Measurements from ENCODE around the gene PCDH9.

PCDH9 gene

DNA sequence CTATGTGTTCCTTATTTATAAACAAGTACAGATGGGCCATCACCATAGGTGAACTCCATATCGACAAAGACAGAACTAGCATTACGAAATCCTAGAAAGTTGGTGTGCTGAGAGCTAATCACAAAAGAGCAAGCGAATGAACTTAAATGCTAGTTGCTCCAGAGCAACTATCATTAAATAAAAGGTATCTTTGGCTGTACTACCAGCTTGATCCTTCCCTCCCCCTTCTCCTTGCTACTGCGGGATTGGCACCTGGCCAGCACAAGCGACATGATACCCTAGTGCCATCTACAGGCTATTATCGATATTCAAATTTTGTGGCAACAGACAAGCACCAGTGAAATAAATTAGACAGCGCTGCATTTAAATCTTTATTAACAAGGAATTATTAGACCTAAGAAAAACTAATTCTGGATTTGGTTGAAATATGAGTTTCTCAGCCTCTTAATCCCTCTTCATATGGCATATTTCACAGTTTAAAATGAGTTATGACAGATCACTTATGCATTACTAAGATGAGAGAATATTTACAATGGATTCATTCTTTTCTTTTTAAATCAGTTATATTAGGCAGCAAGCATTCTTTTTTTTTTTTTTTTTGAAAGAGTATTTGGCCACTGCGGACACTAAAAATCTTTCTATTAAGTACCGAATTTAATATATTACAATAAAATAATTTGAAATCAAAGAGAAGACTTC is 5.8 kb downstream of the PCDH9 start:
- DNase-seq: no peak

DNA sequence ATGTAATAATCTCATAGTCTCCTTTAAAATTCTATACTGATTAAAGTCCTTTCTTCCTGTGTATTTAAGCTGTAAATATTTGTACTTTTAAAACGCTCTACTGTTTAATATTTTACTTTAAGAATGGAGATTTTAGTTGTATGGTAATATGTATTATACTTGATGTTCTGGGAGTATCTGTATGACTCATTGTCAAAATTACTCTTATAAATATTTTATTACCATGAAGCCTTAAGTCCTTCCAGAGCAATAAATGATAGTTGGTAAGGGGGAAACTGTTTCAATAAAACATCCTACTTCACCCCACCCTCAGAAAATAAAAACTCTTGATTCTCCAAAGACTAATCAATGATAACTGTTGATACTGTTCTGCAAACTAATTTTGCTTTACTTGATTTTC is 6.4 kb downstream of the PCDH9 start:
- no peak for DNase-seq

DNA sequence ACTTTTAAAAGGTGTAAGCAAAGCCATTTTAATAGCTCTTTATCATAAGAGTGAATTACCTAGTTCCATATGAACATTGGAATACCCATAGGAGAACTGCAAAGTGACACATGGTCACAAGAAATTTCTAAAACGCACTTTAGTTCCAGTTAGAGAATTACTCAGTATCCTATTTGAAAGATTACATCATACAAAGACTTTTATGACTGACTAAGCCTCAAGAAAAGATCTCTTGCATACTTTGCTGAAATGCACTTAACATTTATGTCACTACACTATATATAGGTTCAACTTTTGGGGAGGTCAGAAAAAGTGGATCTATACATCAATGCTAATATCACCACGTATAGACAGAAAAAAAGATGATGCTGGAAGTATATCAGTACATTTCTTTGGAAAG is 7.1 kb downstream of the PCDH9 start:
- DNase-seq: no peak

DNA sequence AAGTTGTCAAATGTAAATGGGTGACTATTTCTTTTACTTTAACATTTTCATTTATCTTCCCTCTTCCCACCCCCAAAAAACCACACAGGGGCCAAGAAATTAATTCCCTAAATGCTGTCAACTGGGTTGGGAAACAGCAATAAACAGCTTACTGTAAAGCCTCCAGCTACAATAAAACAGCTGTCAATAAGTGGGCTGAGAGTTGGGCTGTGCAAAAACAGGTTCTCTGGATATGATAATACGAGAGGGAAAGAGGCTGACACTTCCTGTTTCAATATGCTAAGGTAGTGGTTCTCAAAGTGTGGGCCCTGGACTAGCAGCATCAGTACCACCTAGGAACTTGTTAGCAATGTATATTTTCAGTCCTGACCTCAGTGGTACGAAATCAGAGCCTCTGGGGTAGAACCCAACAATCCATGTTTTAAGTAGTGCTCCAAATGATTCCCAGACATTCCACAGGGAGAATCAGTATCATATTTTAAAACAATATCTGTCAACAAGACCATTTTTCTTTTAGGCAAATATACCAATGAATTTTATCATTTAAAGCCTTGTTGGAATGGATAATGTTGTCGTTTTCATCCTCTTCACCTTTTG is 8.4 kb downstream of the PCDH9 start:
- no peak for DNase-seq

DNA sequence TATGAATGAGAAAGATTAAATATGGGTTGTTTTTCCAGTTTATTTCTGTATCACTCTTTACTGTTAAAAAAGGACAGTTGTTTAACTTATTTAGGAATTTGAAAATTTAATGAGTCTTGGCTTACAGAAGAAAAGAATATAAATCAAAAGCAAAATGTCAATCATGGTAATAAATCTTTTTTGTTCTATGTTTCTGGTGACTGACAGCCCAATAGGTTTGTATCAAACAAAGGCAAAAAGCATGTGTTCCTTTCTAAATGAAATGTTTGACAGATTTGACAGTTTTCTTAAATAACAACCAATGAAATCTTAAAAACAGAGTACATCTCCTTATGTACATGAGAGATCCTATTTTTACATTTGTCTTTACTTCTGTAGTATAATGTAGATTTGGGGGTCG is 11.0 kb downstream of the PCDH9 start:
- no peak for DNase-seq

DNA sequence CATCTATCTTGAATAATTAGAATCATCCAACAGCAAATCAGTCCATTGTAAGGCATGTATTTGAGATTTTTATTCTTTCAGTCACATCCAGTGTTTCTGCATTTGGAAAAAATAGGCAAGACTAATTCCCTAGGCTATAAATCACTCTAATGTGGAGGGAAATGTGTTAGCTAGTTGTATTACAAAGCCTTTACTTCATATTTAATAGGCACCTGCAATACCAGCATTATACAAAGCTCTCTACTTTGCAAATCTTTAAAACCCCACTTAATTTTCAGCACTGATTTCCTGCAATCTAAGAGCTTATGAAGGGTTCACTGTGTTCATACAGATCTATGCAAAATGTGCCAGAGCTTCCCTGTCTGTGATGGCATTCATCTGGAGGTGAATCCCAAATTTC is 12.3 kb downstream of the PCDH9 start:
- DNase-seq: no peak

DNA sequence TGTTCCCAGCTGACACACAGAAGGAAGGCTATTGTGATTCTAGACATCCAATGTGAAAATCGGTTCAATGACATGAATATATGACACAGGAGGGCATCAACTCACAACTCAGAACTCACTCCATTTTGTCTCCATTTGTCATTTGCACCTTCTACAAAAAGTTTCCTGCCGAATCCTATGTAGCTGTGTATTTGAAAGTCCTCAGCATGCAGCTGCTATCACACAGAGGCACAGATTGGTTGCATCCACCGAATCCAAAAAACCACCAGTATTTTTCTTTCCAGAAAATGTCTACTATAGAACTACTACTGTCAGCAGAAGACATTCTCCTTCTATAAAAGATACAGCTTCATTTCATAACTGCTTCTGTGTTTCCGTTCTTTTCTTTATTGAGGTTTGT is 13.3 kb downstream of the PCDH9 start:
- DNase-seq: no peak

DNA sequence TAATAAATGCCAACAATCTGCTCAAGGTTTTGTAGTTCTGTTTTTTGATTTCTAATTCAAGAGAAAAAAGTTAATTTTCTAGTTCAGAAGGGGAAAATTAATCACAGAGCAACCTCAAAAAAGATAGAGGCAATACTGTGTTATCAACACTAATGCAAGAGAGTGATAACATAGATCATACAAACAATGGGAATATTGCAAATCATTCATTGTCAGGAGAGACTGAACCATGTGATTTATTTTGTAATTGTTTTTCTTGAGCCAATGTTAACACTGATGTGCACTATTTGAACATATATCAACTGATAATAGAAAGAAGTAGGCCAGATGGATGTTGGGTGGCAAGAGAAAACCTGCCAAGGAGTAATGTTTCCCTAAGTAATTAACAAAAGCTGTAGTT is 19.9 kb downstream of the PCDH9 start:
- DNase-seq: no peak

DNA sequence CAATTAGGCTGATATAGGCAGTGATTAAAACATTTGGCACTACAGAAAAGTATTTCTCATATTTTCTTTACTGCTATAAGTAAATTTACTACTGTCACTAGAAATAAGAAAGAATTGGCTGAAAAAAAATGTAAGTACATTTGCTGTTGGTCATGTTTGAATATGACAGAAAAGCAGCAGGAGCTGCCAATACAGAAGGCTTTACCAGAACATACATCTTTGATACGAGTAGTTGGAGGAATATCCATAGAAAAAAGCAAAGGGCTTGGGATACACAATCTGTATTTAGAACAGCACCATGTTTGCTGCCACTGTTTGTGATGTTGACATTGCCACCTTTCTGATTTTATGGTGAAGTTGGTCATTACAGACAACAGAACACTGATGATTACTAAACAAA is 21.6 kb downstream of the PCDH9 start:
- DNase-seq: no peak

DNA sequence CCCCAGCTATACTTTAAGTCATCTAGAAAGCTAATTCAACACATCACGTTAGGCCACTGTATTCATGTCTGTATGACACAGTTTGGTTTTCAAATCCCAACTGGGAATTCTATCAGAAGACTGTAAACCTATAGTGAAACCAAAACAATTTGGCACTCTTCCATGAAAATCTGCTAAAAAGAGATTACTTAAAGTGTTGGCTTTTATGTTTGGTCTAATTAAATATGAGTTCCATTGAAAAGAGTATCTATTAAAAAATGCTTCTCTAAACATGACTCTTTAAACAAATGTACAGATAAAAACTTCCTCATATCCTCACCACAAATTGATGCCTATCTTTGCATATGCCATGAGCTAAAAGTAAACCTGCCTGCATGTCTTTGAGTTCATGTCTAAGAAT is 25.4 kb downstream of the PCDH9 start:
- no peak for DNase-seq

DNA sequence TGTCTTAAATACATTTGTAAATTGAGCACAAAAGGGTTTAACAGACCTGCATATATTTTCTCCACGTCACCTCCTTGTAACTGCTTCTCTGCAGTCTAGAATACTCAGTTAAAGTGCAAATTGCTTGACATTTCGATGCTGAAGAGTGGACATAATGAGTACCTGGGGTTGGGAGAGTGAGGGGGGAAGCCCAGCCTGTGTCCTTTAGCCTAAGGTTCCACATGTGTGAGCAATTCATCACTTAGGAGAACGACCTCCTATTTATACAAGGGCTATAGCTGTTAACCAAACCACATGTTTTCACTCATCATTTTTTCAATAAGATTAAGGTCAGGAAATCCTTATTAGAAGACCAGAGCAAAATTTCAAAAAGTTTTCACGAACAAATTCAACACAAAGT is 29.5 kb downstream of the PCDH9 start:
- DNase-seq: no peak

DNA sequence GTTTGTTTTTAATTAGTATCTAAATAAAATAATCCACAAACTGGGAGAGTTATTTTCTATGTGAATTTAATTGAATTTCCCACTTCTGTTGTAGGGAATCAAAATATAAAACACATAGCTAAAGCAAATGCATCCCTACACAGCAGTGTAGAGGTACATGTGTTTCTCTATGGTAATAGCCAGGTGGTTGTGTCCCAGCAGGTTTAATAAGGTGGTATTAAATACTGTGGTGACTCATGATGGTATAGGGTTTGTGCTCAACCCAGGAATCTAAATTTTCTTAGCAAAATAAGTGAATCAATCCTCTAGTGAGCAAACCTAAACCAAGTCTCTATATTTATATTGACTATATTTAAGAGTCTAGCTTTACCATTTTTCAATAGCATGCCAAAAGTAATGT is 30.0 kb downstream of the PCDH9 start:
- DNase-seq: no peak

DNA sequence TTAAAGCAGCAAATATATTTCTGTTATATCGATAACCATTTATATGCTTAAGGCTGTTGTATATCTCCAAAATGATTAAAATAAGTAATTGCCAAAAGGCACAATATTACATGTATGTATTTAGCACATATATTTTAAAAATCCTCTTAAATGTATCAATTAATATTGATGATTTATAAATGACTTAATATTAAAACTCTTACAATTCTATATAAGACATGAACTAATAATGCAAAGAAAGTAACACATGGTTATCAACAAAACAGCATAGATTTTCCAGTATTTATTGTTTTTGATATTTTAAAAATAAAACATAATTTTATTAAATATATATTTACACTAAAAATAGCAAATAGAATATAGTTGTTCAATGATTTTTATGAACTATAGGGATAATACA is 32.4 kb downstream of the PCDH9 start:
- DNase-seq: no peak

DNA sequence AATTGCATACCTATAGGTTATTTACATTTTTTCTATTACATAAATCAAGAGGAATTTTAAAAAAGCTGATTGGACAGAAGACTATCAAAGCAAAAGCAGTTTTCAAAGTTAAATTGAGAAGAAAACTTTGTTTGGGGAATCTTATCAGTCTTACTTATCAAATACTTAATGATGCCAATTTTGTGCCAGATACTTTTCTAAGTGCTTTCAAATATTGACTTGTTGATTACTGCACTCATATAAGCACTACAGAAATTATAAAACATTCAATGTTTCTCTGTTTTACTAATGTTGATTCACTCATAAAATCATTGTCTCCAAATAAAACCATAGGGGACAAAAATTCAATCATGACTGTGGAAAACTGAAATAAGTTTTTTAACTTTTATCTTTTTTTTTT is 36.2 kb downstream of the PCDH9 start:
- no peak for DNase-seq

DNA sequence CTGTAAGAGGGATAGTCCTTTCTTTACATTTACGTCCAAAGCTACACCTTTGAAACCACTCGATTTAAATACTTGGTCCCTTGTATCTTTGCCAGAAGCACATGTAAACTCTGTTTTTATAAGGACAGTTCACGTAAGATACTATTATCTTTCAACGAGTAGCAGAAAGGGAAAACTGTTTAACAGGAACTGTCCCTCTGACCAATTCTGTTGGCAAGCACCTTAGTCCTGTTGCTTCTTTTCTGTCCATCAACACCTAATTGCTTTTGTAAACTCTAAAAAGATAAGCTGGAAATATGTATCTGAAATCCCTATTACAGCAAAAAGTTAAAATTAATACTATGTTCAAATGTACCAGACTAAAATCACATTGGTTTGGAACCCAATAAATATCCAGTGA is 37.4 kb downstream of the PCDH9 start:
- DNase-seq: no peak

DNA sequence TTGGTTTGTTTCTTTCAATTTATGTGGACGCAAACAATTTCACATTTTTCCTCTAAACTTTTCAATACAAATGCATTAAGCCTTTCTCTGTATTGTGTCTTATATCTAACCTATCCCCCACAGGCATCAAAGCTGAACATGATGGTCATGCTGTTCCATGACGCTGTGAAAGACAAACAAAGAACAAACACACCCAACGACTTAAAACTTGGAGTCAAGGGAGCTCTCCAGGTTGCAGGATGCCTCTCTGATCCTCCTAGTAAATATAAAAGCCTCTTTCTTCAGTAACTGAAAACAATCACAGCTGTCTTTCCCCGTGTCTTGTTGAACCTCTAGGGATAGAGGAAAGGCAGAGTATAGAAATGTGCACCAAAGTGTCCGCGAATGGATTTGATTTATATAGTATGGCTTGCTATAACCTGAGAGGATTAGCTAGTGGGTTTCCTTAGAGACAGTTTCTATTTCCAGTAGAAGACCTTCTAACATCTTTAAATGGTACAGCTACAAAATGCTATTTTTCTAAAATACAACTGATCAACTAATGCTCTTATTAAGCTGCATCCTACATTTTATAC is 43.1 kb downstream of the PCDH9 start:
- DNase-seq: no peak

DNA sequence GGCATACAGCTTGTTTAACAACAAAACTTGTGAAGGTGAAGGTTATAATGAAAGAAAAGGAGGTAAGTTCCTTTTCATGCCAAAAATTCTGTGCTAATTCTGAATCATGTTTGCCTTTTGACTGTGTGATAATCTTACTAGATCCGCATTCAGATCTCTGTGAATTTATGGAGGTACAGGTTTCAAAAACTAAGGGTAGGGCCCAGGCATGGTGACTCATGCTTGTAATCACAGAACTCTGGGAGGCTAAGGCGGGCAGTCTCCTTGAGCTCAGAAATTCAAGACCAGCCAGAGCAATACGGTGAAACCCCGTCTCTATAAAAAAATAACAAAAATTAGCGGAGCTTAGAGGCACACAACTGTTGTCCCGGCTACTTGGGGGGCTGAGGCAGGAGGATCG is 45.9 kb downstream of the PCDH9 start:
- no peak for DNase-seq

DNA sequence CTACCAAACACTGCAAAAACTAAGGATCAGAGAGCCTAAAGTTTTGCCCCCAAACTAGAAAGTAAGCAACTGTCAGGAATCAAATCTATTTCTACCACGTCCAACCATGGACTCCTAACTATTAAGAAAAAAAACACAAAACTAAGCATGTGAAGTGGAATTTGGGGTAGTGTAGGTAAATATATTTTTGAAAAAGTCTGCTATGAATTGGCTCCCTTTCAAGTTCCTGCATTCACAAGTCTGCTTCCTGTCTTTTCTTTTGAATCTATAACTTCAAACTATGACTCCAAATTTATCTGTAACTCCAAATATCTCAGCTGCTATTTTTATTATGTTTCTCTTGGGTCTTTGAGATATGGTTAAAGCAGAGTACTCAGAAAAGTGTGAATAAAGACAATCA is 47.0 kb downstream of the PCDH9 start:
- DNase-seq: no peak

DNA sequence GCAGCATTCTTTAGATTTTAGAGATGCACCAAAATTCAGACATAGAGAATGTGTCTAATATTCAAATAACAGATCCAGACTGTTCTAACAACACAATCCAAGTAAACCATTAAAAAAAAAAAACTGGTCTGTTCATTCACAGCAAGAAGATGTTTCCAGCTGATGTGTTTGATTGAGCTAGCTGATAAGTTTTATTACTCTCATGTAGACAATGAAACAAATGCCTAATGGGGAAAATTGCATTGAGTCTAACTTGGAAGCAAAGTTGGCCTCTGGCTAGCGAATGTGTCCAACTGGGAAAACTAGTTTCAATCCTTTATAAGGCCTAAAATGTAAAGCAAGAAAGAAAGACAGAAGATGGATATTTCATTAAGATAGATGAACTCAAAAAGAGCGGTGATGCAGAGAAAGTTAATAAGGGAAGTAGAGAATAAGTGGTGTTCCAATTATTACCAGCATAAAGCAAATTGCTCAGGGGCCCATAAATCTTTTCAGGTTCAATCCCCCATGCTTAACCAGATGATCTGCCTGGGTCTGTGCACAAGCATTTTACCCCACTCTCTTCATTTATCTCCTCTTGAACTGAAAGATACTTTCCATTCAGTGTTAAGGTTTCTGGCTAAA is 54.2 kb downstream of the PCDH9 start:
- no peak for DNase-seq

DNA sequence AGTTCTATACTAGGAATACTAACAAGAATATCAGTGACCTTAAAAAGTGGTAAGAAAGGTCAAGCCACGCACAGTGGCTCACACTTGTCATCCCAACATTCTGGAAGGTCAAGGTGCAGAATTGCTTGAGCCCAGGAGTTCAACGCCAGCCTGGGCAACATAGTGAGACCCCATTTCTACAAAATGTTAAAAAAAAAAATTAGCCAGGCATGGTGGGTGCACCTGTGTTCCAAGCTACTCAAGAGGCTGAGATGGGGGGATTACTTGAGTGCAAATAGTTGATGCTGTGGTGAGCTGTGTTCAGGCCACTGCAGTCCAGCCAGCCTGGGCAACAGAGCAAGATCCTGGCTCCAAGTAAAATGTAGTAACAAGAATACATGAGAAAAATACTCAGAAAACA is 61.8 kb downstream of the PCDH9 start:
- DNase-seq: no peak

DNA sequence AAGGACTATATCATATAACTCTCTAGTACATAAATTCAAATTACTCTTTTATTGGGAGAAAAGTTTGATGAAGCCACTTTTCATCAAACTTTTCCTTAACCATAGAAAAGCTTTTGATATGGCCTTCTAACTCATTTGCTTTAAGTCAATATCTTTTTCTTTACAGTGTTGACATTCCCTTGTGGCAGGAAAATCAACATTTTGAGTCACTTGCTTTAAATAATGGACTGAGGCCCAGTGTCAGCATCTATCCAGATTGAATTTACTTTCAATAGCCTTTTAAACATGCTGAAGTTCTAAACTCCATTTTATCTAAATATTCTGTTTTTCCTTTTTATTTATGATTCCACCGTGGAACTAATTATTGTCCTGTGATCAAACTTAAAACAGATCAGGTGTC is 62.7 kb downstream of the PCDH9 start:
- DNase-seq: no peak

DNA sequence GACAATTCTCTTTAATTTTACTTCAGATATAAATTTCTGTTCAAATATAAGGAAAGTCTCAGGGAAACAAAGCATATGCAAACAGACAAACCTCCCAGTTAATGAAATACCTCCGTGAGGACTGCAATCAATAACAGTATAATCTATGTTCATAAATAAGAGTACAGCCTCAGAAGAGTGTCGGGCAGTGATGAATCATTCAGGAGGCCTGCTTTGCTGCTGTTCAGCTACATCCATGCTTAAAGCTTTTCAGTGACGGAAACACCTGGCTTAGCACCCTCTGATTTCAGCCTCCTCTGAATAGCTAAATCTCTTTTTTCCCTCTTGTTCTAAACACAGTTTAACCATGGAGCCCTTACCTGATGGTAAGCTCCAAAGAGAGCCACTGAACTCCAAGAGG is 69.0 kb downstream of the PCDH9 start:
- no peak for DNase-seq

DNA sequence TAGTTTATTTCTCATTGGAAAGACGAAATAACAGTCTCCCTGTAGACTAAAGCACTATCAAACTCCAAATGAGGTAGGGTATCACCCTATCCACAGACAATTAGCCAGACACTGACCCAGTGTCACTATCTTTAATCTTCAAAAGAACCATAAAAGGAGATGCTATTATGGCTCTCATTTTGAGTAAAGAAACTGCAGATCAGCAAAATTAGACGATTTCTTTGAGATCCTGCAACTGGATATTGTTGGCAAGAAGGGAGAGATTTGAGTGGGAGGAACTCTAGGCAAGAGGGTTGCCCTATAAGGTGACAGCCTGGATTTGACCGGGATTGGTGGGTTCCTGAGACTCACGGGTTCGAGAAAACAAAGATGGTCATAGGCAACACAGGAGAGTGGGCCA is 71.2 kb downstream of the PCDH9 start:
- DNase-seq: no peak

DNA sequence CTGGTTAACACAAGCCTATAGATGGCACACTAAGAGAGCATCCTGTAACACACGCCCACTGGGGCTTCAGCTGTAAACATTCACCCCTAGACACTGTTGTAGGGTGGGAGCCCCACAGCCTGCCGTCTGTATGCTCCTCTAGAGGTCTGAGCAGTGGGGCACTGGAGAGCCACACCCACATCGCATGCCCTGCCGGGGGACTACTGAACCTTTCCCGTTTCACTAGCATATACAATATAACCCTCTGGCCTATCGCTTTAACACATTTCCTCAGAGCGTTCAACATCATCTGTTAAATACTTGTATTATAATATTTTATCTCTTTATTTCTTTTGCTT is 73.4 kb downstream of the PCDH9 start:
- no peak for DNase-seq
